Activated CD4-positive, alpha-beta T cell treated with anti-CD3 and anti-CD28 coated beads for 36 hours (primary cell): ENCODE results near the gene C19orf12. TPM values are rescaled to one million over a fixed set of nuclear protein-coding genes. Genes with fewer than 3 reads are reported as not detected.

Experiments
- ATAC-seq: fragments of 200-7000 bp; cut with Tn5 transposase; one replicate; pipeline ENCODE4 v1.10.0; 2021; ENCODE audit warnings: mild to moderate bottlenecking, moderate library complexity
- CTCF ChIA-PET: fragments of 350-600 bp; sonication (Branson Sonifier 250); formaldehyde crosslinking; loops from one replicate; lab custom pipeline; 2021; ENCODE audit warnings: antibody characterized with exemption; lab: Charles Lee
- POLR2A ChIA-PET: fragments of 350-600 bp; sonication (Branson Sonifier 250); formaldehyde crosslinking; loops from one replicate; lab custom pipeline; 2021; ENCODE audit warnings: antibody characterized with exemption, inconsistent platforms; lab: Charles Lee
- DNase-seq: peaks from one replicate; pipeline ENCODE4 v3.0.0-alpha.2; 2020
- H3K27ac Mint-ChIP-seq: one replicate; pipeline ENCODE4 v1.8.0; 2021; ENCODE audit warnings: mixed read lengths
- H3K27me3 Mint-ChIP-seq: one replicate; pipeline ENCODE4 v1.8.0; 2021; ENCODE audit warnings: mixed read lengths
- H3K36me3 Mint-ChIP-seq: one replicate; pipeline ENCODE4 v1.8.0; 2021; ENCODE audit warnings: low read depth, mixed read lengths
- H3K4me1 Mint-ChIP-seq: one replicate; pipeline ENCODE4 v1.8.0; 2021; ENCODE audit warnings: mixed read lengths
- H3K4me3 Mint-ChIP-seq: one replicate; pipeline ENCODE4 v1.8.0; 2021; ENCODE audit warnings: mild to moderate bottlenecking, moderate library complexity, mixed read lengths
- H3K9me3 Mint-ChIP-seq: one replicate; pipeline ENCODE4 v1.8.0; 2021; ENCODE audit warnings: low read depth, mixed read lengths
- intact Hi-C, 2 experiments: fragments of 100-400 bp; cut with DNase I in 1 of 2; cut with micrococcal nuclease in 1 of 2; formaldehyde crosslinking; loops; one replicate each; pipeline versions ENCODE4 v1.14.2 to v1.15.1; 2022 to 2024; cut with DNase I, micrococcal nuclease
- total RNA-seq, 2 experiments: library from RNA; stranded (reverse); gene quantifications; one replicate each; pipeline ENCODE4 v1.2.3, GENCODE V29; 2021

C19orf12 gene
- total RNA-seq: 10 to 100 TPM; 26.7 to 35.7 TPM

DNA sequence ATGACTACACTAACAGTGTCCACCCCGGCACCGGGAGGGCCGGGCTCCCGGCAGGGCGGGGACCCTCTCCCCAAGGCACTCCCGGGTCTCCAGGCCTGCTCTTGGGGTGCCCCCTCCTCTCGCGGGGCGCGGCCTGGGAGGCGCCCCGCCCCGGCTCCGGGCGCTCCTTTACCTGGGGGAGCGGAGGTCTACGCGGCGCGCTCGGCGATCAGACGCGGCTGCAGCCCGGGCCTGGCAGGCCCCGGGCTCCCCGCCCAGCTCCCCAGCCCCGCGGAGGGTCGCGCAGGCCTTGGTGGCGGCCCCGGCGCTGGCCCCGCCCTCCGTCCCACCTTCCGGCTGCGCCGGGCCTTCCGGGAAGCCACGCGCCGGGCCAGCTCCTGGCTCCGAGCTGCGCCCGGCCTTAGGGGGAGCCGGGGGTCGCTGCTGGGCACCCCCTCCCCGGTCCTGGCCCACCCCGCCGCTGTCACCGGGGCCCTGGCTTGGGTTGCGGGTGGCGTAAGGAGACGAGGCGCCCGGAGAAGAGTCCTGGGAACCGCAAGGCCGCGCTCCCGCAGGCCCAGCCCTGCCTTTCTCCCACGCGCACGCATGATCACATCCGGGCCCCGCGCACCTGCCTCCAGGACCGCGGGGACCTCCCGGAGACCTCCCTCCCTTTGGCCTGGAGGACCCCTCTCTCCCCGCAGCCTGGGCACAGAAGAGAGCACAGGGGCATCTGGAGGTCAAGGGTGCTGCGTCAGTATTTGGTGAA lies at the start of gene C19orf12:
C19orf12 (minus strand) TSS at position 309 of the 748 bp plus-strand sequence. CDS start 6,848 bp downstream, outside the sequence.
- intact Hi-C loops: loop anchor here (1.0 to 2.0 kb wide), 8 partner anchors 10 to 502 kb away; partner anchors contain the start of genes CCNE1 (in 1 of the 2), PLEKHF1 (in 1 of the 2), POP4 (in 1 of the 2) and UQCRFS1 (in 1 of the 2)
- POLR2A ChIA-PET: interaction anchor here (0.6 to 2.0 kb wide), 2 partner anchors 36 to 50 kb away, joined by 3 to 4 read pairs; partner anchors contain the start of gene PLEKHF1
- peaks cover 52% of the 10 kb centered on the region for H3K4me1 Mint-ChIP-seq

DNA sequence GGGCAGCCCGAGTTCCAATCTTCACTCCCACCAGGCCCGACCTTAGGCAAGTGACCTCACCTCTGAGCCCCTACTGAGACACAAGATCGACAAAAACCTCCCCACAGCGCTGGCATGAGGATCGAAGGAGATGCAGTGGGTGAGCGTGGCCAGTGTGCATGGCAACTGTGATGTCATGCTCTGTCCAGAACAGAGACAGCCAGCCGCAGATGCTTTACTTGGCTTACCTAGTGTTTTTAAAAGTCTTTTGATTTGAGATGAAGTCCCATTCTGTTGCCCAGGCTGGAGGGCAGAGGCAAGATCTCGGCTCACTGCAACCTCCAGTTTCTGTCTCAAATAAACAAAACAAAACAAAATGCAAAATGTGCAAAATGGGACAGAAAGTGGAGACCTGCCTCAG lies 49.3 kb upstream of the C19orf12 start:
- POLR2A ChIA-PET: no interaction called here
- Mint-ChIP-seq H3K9me3 (no peaks in the 10 kb centered on the region), H3K27ac (no peak overlapping the region), H3K36me3 (no peaks in the 10 kb centered on the region), H3K27me3 (peaks cover 1% of the 10 kb centered on the region), H3K4me3 (no peak overlapping the region), H3K4me1 (no peaks in the 10 kb centered on the region)
- ATAC-seq (no peak), DNase-seq (no peak)
- intact Hi-C loops: no loop called here
- CTCF ChIA-PET: interaction anchor here (0.8 kb wide), 1 partner anchor 108 kb away, joined by 3 read pairs; no protein-coding TSS in a partner anchor

More for the DNA sequence above, at the start of gene C19orf12:
- peak within 1 kb of the TSS; percentile 99 for H3K27ac Mint-ChIP-seq
- ATAC-seq (peak; percentile 56), DNase-seq (peak; percentile 82)
- H3K27me3 Mint-ChIP-seq: no peaks in the 10 kb centered on the region
- peak within 1 kb of the TSS; percentile 92 for H3K4me3 Mint-ChIP-seq
- peaks cover 19% of the 10 kb centered on the region for H3K36me3 Mint-ChIP-seq
- CTCF ChIA-PET: interaction anchor here (0.7 to 7.3 kb wide), 12 partner anchors 11 to 111 kb away, joined by 3 to 130 read pairs (median 18); partner anchors contain the start of genes PLEKHF1 and POP4
- H3K9me3 Mint-ChIP-seq: no peaks in the 10 kb centered on the region

DNA sequence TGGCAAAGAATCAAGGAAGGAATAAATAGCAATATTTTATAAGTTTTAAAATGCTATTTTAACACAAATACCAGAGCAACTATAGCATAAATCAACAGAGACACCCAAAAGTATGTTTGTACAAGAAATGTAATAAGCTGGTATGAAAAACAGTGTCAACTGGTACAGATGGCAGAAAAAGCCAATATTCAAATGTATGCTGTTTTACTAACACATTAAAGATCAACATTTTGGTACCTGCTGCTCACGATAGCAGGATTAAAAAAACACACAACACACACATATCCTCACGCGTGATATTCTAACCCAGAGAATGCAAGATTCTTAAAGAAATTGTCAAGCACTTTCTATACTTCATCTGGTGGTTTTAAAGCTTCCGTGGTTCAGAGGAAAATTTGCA lies 48.1 kb upstream of the C19orf12 start:
- H3K27ac Mint-ChIP-seq: no peak overlapping the region
- H3K4me3 Mint-ChIP-seq: no peak overlapping the region
- DNase-seq (no peak), ATAC-seq (no peak)
- intact Hi-C loops: no loop called here
- no peaks in the 10 kb centered on the region for H3K9me3 Mint-ChIP-seq
- no peaks in the 10 kb centered on the region for H3K4me1 Mint-ChIP-seq
- no peaks in the 10 kb centered on the region for H3K36me3 Mint-ChIP-seq
- ChIA-PET POLR2A (no interaction called here), CTCF (interaction anchor here (1.4 kb wide), 1 partner anchor 8 kb away, joined by 3 read pairs; no protein-coding TSS in a partner anchor)
- peaks cover 1% of the 10 kb centered on the region for H3K27me3 Mint-ChIP-seq

DNA sequence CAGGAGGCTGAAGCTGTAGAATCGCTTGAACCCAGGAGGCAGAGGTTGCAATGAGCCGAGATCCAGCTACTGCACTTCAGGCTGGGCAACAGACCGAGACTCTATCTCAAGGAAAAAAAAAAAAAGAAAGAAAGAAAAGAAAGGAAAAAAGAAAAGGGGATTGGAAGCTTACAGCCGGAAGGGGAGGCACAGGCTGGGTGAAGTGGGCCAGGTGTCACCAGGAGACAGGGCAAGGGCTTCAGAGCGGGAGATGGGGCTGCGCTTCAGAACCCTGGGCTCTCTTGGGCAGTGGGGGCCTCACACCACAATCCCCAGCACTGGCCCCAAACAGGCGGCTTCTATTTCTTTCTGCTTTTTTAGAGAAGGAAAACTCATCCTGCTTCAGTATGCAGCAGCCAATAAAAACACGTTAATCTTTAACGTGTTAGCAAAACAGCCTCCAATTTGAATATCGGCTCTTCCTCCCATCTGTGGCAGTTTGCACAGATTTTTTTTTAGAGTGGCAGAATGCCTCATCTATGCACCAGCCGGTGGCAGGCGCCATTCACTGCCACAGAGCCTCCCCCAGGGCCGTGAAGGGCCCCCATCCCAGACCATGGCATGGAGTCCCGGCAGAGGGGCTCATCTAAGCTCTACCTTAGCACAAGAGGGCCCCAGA lies 46.6 kb upstream of the C19orf12 start:
- Mint-ChIP-seq H3K27me3 (peaks cover 1% of the 10 kb centered on the region), H3K4me3 (no peak overlapping the region), H3K4me1 (no peaks in the 10 kb centered on the region), H3K36me3 (no peaks in the 10 kb centered on the region), H3K27ac (no peak overlapping the region), H3K9me3 (no peaks in the 10 kb centered on the region)
- ChIA-PET CTCF (interaction anchor here (0.6 to 2.7 kb wide), 6 partner anchors 12 to 110 kb away, joined by 3 to 28 read pairs (median 4); no protein-coding TSS in a partner anchor), POLR2A (no interaction called here)
- no peak for DNase-seq
- intact Hi-C loops: loop anchor here in 1 of 2 experiments (2.0 kb wide), 1 partner anchor 67 kb away; no protein-coding TSS in a partner anchor
- no peak for ATAC-seq

DNA sequence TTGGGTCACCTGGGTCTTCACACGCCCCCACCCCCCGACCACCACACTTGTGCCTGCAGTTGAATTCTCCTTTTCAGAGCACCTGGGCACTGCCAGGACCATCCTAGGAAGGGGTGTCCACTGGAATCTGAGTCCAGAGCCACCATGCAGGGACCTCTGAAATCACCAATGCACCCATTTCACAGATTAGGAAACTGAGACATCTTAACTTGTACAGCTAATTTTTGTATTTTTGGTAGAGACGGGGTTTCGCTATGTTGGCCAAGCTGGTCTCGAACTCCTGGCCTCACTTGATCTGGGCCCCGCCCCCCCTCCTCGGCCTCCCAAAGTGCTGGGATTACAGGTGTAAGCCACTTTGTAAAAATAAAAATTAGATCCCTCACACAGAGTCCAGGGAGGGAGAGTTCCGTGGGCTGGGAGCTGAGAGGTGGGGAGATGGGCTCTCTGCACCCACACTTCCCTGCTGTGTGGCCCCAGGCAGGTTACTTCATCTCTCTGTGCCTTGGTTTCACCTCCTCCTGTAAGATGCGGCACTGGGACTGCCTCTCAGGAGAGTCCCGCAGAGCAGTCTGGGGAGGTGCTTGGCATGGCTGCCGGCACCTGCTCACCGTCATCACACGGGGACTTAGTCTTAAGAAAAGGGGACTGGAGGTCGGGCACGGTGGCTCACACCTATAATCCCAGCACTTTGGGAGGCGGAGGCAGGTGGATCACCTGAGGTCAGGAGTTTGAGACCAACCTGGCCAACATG lies 45.9 kb upstream of the C19orf12 start:
- DNase-seq: no peak
- Mint-ChIP-seq H3K9me3 (no peaks in the 10 kb centered on the region), H3K4me1 (no peaks in the 10 kb centered on the region), H3K27me3 (peaks cover 1% of the 10 kb centered on the region), H3K36me3 (no peaks in the 10 kb centered on the region), H3K4me3 (no peak overlapping the region), H3K27ac (no peak overlapping the region)
- ATAC-seq: no peak
- POLR2A ChIA-PET: no interaction called here
- intact Hi-C loops: loop anchor here (1.0 to 2.0 kb wide), 4 partner anchors 31 to 112 kb away; partner anchors contain the start of gene CCNE1 (in 1 of the 2)
- CTCF ChIA-PET: interaction anchor here (0.6 to 2.7 kb wide), 14 partner anchors 9 to 570 kb away, joined by 3 to 28 read pairs (median 4); no protein-coding TSS in a partner anchor

DNA sequence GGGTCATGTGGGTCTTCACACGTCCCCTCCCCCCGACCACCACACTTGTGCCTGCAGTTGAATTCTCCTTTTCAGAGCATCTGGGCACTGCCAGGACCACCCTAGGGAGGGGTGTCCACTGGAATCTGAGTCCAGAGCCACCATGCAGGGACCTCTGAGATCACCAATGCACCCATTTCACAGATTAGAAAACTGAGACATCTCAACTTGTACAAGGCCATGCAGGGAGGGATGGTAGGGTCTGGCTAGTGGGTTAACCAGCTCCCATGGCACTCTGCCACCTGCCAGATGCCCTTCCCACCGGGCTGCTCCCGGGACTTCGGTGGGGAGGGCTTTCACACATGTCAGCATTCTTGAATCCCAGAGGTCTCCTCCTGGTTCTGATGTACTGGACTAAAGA lies 44.3 kb upstream of the C19orf12 start:
- H3K27me3 Mint-ChIP-seq: peaks cover 1% of the 10 kb centered on the region
- ChIA-PET POLR2A (interaction anchor here (1.4 kb wide), 1 partner anchor 114 kb away, joined by 4 read pairs; no protein-coding TSS in a partner anchor), CTCF (interaction anchor here (0.6 to 2.7 kb wide), 22 partner anchors 10 to 232 kb away, joined by 3 to 28 read pairs (median 3); no protein-coding TSS in a partner anchor)
- DNase-seq: no peak
- no peaks in the 10 kb centered on the region for H3K36me3 Mint-ChIP-seq
- no peak overlapping the region for H3K4me3 Mint-ChIP-seq
- no peaks in the 10 kb centered on the region for H3K4me1 Mint-ChIP-seq
- H3K9me3 Mint-ChIP-seq: no peaks in the 10 kb centered on the region
- intact Hi-C loops: no loop called here
- no peak overlapping the region for H3K27ac Mint-ChIP-seq
- no peak for ATAC-seq

DNA sequence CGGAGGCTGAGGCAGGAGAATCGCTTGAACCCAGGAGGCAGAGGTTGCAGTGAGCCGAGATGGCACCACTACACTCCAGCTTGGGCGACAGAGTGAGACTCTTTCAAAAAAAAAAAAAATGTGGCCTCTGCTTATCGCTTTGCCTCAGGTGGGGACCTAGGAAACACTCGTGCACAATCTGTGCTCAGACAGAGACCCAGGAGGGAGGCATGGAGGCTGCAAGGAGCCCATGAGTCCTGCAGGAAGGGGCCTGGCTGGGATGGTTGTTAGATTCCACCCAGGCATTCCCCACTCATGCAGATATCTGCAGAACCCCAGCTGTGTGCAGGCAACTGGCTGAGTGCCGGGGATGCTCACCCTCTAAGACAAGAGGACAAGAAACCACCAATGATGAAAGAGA lies 43.8 kb upstream of the C19orf12 start:
- ChIA-PET CTCF (interaction anchor here (0.7 to 2.7 kb wide), 5 partner anchors 11 to 907 kb away, joined by 3 to 28 read pairs (median 3); no protein-coding TSS in a partner anchor), POLR2A (no interaction called here)
- intact Hi-C loops: no loop called here
- peaks cover 1% of the 10 kb centered on the region for H3K27me3 Mint-ChIP-seq
- no peaks in the 10 kb centered on the region for H3K4me1 Mint-ChIP-seq
- H3K9me3 Mint-ChIP-seq: no peaks in the 10 kb centered on the region
- H3K36me3 Mint-ChIP-seq: no peaks in the 10 kb centered on the region
- H3K27ac Mint-ChIP-seq: no peak overlapping the region
- no peak for ATAC-seq
- DNase-seq: no peak
- no peak overlapping the region for H3K4me3 Mint-ChIP-seq

DNA sequence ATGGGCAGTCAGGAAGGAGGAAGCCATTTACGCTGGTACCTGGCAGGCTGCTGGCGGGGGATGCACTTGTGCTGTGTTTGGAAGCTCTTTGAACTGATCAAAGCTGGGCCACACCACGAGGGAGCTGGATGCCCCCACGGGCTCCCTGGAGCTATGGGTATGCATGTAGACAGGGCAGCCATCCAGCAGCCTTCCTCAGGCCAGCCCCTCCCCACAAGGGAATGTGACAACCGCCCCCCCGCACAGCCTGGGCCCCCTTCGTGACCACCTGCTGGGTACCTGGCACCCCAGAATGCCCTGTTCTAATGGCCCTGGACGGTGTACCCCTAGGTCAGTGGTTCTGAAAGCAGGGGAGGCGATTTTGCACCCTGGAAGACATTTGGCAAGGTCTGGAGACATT lies 42.5 kb upstream of the C19orf12 start:
- POLR2A ChIA-PET: no interaction called here
- Mint-ChIP-seq H3K36me3 (no peaks in the 10 kb centered on the region), H3K4me1 (no peaks in the 10 kb centered on the region), H3K4me3 (no peak overlapping the region), H3K9me3 (no peaks in the 10 kb centered on the region), H3K27me3 (peaks cover 1% of the 10 kb centered on the region), H3K27ac (no peak overlapping the region)
- intact Hi-C loops: no loop called here
- DNase-seq (no peak), ATAC-seq (no peak)
- CTCF ChIA-PET: interaction anchor here (0.7 to 2.1 kb wide), 2 partner anchors 115 to 117 kb away, joined by 4 to 9 read pairs; no protein-coding TSS in a partner anchor

DNA sequence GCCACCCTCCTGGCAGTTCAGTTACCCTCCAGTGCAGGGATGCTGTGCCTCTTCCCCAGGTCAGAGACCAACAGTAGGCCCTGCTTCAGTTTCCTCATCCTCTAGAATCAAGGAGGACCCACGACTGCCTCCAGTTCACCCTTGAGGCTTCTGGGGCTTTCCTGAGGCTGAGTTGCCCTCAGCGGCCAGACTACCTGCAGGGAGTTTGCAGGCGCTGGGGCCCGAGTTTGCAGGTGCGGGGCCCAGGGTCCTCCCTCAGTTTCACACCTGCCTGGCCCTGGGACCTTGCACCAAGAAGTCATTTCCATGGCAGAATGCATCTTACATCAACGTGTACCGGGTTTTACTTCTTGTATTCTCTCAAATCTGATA lies 38.9 kb upstream of the C19orf12 start:
- H3K27ac Mint-ChIP-seq: no peak overlapping the region
- no peak for DNase-seq
- no peaks in the 10 kb centered on the region for H3K4me1 Mint-ChIP-seq
- H3K27me3 Mint-ChIP-seq: peaks cover 2% of the 10 kb centered on the region
- intact Hi-C loops: no loop called here
- no peaks in the 10 kb centered on the region for H3K36me3 Mint-ChIP-seq
- POLR2A ChIA-PET: no interaction called here
- H3K4me3 Mint-ChIP-seq: no peak overlapping the region
- H3K9me3 Mint-ChIP-seq: no peaks in the 10 kb centered on the region
- ATAC-seq: no peak
- CTCF ChIA-PET: interaction anchor here (1.1 kb wide), 1 partner anchor 24 kb away, joined by 3 read pairs; no protein-coding TSS in a partner anchor

DNA sequence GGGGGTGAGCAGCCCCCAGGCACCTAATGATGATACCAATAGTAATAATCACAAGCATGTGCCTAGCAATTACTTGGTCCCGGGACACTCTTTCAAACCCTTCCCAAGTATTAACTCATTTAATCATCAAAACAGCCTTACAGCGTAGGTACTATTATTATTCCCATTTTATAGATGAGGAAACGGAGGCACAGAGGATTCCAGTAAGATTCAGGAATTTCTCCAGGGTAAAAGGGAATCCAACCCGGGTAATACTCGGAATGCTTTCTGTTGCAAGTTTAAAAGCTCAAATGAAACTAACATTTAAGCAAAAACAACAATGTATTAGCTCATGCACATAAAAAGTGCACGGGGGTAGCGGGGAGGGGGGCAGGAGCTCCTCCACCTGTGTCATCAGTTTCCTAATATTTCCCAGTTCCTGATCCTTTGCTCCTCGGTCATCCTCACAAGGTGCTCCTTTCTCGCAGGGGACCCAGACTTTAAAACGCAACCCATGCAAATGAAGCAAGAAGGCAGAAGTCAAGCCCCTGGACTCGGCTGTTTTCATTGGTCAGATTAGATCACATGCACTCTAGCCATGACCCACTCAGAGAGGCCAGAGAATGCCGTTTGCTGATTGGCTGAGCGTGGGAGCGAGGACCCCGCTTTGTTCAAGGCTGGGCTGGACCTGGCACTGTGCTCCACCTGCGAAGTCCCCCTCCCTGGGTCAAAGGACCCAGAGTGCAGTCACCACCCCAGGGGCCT lies 38.3 kb upstream of the C19orf12 start:
- no peaks in the 10 kb centered on the region for H3K36me3 Mint-ChIP-seq
- ChIA-PET POLR2A (no interaction called here), CTCF (interaction anchor here (0.6 to 1.1 kb wide), 2 partner anchors 23 to 408 kb away, joined by 3 read pairs; no protein-coding TSS in a partner anchor)
- H3K4me1 Mint-ChIP-seq: no peaks in the 10 kb centered on the region
- ATAC-seq (no peak), DNase-seq (no peak)
- intact Hi-C loops: no loop called here
- H3K9me3 Mint-ChIP-seq: no peaks in the 10 kb centered on the region
- no peak overlapping the region for H3K4me3 Mint-ChIP-seq
- no peak overlapping the region for H3K27ac Mint-ChIP-seq
- H3K27me3 Mint-ChIP-seq: peaks cover 2% of the 10 kb centered on the region
